Trophoblast cell (in vitro differentiated cells and primary cell): ENCODE data around the gene HOXA6.

Experiments
- DNase-seq, 2 donors: peaks; one replicate each; pipeline ENCODE4 v3.0.0-alpha.2; 2016
- H2AFZ ChIP-seq: 2 replicates; pipeline ENCODE4 v1.6.1; 2013; ENCODE audit warnings: low read length, moderate library complexity, mild to moderate bottlenecking; ENCODE audit not compliant: insufficient read depth, poor library complexity
- H2AK5ac ChIP-seq: 2 replicates; pipeline ENCODE4 v1.6.1; 2013; ENCODE audit warnings: mild to moderate bottlenecking, low read length
- H2BK120ac ChIP-seq: 2 replicates; pipeline ENCODE4 v1.6.1; 2013; ENCODE audit warnings: low read length, mild to moderate bottlenecking, moderate library complexity; ENCODE audit not compliant: insufficient read depth, poor library complexity
- H2BK12ac ChIP-seq: 2 replicates; pipeline ENCODE4 v1.6.1; 2013; ENCODE audit warnings: mild to moderate bottlenecking, low read length, moderate library complexity
- H2BK5ac ChIP-seq: 2 replicates; pipeline ENCODE4 v1.6.1; 2013; ENCODE audit warnings: low read length, low read depth, moderate library complexity, mild to moderate bottlenecking; ENCODE audit not compliant: poor library complexity
- H3K14ac ChIP-seq: 2 replicates; pipeline ENCODE4 v1.6.1; 2013; ENCODE audit warnings: mild to moderate bottlenecking, low read length
- H3K18ac ChIP-seq: 2 replicates; pipeline ENCODE4 v1.6.1; 2013; ENCODE audit warnings: mild to moderate bottlenecking, low read length
- H3K23ac ChIP-seq: 2 replicates; pipeline ENCODE4 v1.6.1; 2013; ENCODE audit warnings: low read length
- H3K27ac ChIP-seq: 2 replicates; pipeline ENCODE4 v1.5.1; 2013; ENCODE audit warnings: low read depth, mild to moderate bottlenecking, inconsistent platforms, low read length, moderate library complexity
- H3K27me3 ChIP-seq: 2 replicates; pipeline ENCODE4 v1.6.1; 2013; ENCODE audit warnings: inconsistent platforms, mild to moderate bottlenecking, low read length, moderate library complexity; ENCODE audit not compliant: insufficient read depth
- H3K36me3 ChIP-seq, 2 experiments: 1 replicate in 1 of 2; 2 replicates in 1 of 2; pipeline ENCODE4 v1.6.1; 2013; ENCODE audit warnings: low read length in 2 of 2, mild to moderate bottlenecking in 2 of 2, moderate library complexity in 1 of 2; ENCODE audit not compliant: insufficient read depth in 2 of 2, control insufficient read depth in 1 of 2
- H3K4ac ChIP-seq: 2 replicates; pipeline ENCODE4 v1.6.1; 2013; ENCODE audit warnings: low read depth, mild to moderate bottlenecking, low read length, moderate library complexity
- H3K4me1 ChIP-seq, 2 experiments: 1 replicate in 1 of 2; 2 replicates in 1 of 2; pipeline ENCODE4 v1.6.1; 2013; ENCODE audit warnings: low read length in 2 of 2, mild to moderate bottlenecking in 2 of 2, moderate library complexity in 1 of 2; ENCODE audit not compliant: insufficient read depth in 2 of 2, control insufficient read depth in 1 of 2
- H3K4me2 ChIP-seq: 2 replicates; pipeline ENCODE4 v1.6.1; 2013; ENCODE audit warnings: inconsistent platforms, mild to moderate bottlenecking, low read length, moderate library complexity
- H3K4me3 ChIP-seq: 2 replicates; pipeline ENCODE4 v1.5.1; 2013; ENCODE audit warnings: mild to moderate bottlenecking, low read depth, low read length, inconsistent platforms
- H3K79me1 ChIP-seq: one replicate; pipeline ENCODE4 v1.6.1; 2013; ENCODE audit warnings: low read length
- H3K79me2 ChIP-seq: 2 replicates; pipeline ENCODE4 v1.6.1; 2013; ENCODE audit warnings: low read length, mild to moderate bottlenecking; ENCODE audit not compliant: control insufficient read depth, insufficient read depth, poor library complexity
- H3K9ac ChIP-seq: 2 replicates; pipeline ENCODE4 v1.6.1; 2013; ENCODE audit warnings: mild to moderate bottlenecking, low read length
- H3K9me3 ChIP-seq: 2 replicates; pipeline ENCODE4 v1.6.1; 2013; ENCODE audit warnings: low read depth, mild to moderate bottlenecking, control low read depth, inconsistent platforms, low read length; ENCODE audit not compliant: insufficient read depth
- H4K12ac ChIP-seq: 2 replicates; pipeline ENCODE4 v1.6.1; 2013; ENCODE audit warnings: low read depth, mild to moderate bottlenecking, low read length, moderate library complexity
- H4K8ac ChIP-seq: 2 replicates; pipeline ENCODE4 v1.6.1; 2013; ENCODE audit warnings: low read depth, mild to moderate bottlenecking, low read length, moderate library complexity
- H4K91ac ChIP-seq: one replicate; pipeline ENCODE4 v1.6.1; 2013; ENCODE audit warnings: low read depth, mild to moderate bottlenecking, low read length, moderate library complexity
- WGBS: extraction: QIAGEN DNeasy Blood & Tissue Kit; methylation state at CpG from one replicate; pipeline ENCODE4 v1.1.7; 2013; ENCODE audit warnings: missing lambda C conversion rate; ENCODE audit not compliant: insufficient read length, insufficient coverage; ENCODE audit errors: extremely low coverage; 5-methylcytosine and 5-hydroxymethylcytosine counted together

The HOXA6 gene

DNA sequence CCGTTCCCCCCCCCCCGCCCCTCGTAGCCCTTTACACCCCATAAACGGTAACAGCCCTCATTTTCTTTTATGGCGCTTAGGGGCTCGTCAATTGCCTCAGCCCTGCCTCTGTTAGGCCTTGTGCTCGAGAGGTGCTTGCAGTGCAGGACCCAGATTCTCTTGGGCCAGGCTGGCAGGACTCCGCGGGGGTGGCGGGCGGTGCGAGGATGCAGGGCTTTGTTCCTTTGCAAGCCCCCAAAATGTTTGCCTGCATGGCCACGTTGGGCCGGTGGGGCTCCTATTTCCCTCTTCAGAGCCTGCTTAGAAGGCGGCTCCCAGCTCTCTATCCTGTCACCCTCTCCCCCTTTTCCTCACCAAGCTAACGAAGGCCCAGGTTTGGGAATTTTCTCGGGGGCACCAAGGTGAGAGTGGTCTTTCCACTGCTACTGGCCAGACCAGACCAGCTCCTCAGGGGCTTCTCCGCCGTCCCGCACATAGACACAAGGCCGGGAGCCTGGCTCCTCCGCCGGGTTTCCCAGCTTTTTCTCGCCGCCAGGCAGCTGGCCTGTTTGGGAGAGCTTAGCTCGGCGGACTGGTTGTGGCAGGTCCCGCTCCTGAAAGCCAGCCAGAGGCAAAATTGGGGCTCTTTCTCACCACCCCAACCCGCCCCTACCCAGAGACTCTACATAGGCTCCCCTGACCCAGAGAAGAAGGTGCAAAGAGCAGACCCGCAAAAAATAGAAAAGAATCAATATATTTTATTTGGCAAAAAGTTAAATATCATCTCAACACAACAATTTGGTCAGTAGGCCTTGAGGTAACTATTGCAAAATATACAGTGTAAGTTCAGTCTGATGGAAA lies 14.4 kb upstream of the HOXA6 start:
- H4K12ac ChIP-seq, result no peak overlapping the region
- no peak overlapping the region for H3K14ac ChIP-seq
- H3K23ac ChIP-seq, result no peak overlapping the region
- peaks cover 49% of the 10 kb centered on the region for H3K9me3 ChIP-seq
- H2BK120ac ChIP-seq, result no peak overlapping the region
- DNase-seq, result no peak
- no peak overlapping the region for H4K8ac ChIP-seq
- no peak overlapping the region for H3K4ac ChIP-seq
- no peak overlapping the region for H2BK5ac ChIP-seq
- no peak overlapping the region for H3K4me3 ChIP-seq
- H4K91ac ChIP-seq, result no peak overlapping the region
- no peak overlapping the region for H2AK5ac ChIP-seq
- H3K27ac ChIP-seq, result no peak overlapping the region
- H2AFZ ChIP-seq, result no peak overlapping the region
- H3K36me3 ChIP-seq, result no peaks in the 10 kb centered on the region
- peaks cover 86% of the 10 kb centered on the region for H3K27me3 ChIP-seq
- no CpG with 5 or more reads among the region's 30 CpGs for WGBS
- H2BK12ac ChIP-seq, result no peak overlapping the region
- no peaks in the 10 kb centered on the region for H3K79me1 ChIP-seq
- H3K9ac ChIP-seq, result no peak overlapping the region
- H3K18ac ChIP-seq, result no peak overlapping the region
- peaks cover 4 to 10% of the 10 kb centered on the region in 2 experiments for H3K4me1 ChIP-seq
- H3K79me2 ChIP-seq, result peaks cover 1% of the 10 kb centered on the region
- no peak overlapping the region for H3K4me2 ChIP-seq

DNA sequence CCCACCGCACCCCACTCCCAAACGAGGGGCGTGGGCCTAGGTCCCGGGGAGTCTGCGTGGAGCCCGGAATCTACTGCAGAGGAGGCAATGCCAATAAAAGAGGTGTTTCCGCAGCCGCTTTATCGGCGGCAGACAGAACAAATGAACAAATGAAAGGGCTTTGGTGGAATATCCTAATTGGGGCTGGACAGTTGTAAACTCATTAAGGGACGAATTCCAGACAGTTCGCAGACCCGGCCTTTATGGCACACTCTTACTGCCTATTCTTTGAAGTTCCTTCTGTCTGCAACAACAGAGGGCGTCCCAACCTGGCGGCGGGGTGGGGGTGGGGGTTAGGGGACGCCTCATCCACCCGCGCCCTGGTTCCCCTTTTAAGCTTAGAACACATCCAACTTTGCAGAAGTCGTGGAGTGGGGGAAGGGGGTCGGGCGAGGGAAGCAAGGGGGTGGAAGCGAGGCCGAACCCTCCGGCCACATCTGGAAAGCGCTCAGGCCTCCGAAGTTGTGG lies 13.7 kb upstream of the HOXA6 start:
- H2AFZ ChIP-seq, result no peak overlapping the region
- no peak overlapping the region for H3K18ac ChIP-seq
- H3K27me3 ChIP-seq, result peaks cover 86% of the 10 kb centered on the region
- no peak overlapping the region for H2BK5ac ChIP-seq
- H4K8ac ChIP-seq, result no peak overlapping the region
- peaks cover 4 to 10% of the 10 kb centered on the region in 2 experiments for H3K4me1 ChIP-seq
- no peaks in the 10 kb centered on the region for H3K79me1 ChIP-seq
- peaks cover 50% of the 10 kb centered on the region for H3K9me3 ChIP-seq
- peak overlapping the region; percentile 87 for H3K4me2 ChIP-seq
- no peak overlapping the region for H3K14ac ChIP-seq
- no peaks in the 10 kb centered on the region for H3K36me3 ChIP-seq
- H4K91ac ChIP-seq, result no peak overlapping the region
- no peak overlapping the region for H3K23ac ChIP-seq
- H3K27ac ChIP-seq, result no peak overlapping the region
- no peak overlapping the region for H3K4me3 ChIP-seq
- no peak overlapping the region for H2BK12ac ChIP-seq
- no peak overlapping the region for H3K9ac ChIP-seq
- no CpG with 5 or more reads among the region's 27 CpGs for WGBS
- no peak overlapping the region for H2BK120ac ChIP-seq
- no peak for DNase-seq
- no peak overlapping the region for H4K12ac ChIP-seq
- peaks cover 1% of the 10 kb centered on the region for H3K79me2 ChIP-seq
- no peak overlapping the region for H3K4ac ChIP-seq
- no peak overlapping the region for H2AK5ac ChIP-seq

DNA sequence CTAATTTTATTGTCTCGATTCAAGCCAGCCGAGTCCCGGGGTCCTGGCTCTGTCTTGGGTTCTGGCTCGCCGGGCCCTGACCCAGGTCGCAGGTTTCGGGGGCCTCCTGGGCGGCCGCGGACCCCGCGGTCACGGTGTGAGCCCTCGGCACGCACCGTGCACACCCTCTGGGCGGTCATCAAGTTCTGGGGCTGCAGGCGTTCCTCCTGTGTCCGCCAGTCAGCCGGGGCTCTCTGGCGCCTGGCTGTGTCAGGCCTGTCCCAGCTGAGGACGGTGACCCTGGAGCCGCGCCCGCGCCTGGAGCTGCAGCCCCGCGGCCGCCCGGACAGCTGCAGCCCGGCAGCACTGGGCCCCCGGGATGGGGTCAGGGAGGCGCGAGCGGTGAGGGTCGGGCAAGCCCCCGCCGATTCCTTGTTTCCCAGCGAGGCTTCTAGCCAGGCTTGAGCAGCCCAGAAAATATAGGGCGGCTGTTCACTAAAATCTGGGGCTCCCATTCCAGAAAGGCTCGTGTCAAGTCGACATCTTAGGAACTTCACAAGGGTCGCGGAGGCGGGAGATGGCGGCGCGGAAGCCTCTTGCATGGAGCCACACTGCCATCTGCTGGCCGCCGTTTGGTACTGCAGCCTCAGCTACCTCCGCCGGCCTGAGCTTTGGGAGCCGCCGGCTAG lies 13.1 kb upstream of the HOXA6 start:
- Histone ChIP-seq H3K9me3 (peaks cover 48% of the 10 kb centered on the region), H3K4me2 (peak overlapping the region; percentile 87)
- WGBS, result no CpG with 5 or more reads among the region's 54 CpGs

DNA sequence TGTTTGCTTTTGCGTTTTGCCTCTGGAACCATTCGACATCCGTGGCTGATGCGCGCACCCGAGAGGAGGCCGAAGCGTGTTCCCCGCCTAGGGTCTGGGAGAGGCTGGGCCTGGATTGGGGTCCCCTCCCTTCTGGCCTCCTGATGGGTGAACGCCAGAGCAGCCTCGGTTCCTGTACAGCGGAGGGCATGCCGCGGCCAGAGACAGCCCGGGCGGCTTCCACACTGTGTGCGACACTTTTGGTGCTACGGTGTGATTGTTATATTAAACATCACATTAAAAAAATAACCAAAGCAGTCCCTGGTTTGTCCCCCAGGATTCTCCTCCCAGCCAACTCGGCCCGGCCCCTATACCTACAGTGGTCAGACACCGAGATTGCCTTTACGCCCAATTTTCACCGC lies 12.6 kb upstream of the HOXA6 start:
- Histone ChIP-seq H3K27me3 (peaks cover 86% of the 10 kb centered on the region), H3K79me2 (peaks cover 1% of the 10 kb centered on the region), H3K4me1 (peaks cover 4 to 12% of the 10 kb centered on the region in 2 experiments), H2BK12ac (no peak overlapping the region), H3K9me3 (peaks cover 49% of the 10 kb centered on the region), H3K4me3 (no peak overlapping the region), H4K12ac (no peak overlapping the region), H4K91ac (no peak overlapping the region), H2AK5ac (no peak overlapping the region), H3K36me3 (no peaks in the 10 kb centered on the region), H3K79me1 (no peaks in the 10 kb centered on the region), H2BK120ac (no peak overlapping the region), H3K23ac (no peak overlapping the region), H3K4ac (no peak overlapping the region), H2BK5ac (no peak overlapping the region), H2AFZ (no peak overlapping the region), H4K8ac (no peak overlapping the region), H3K9ac (no peak overlapping the region), H3K18ac (no peak overlapping the region), H3K4me2 (peak overlapping the region; percentile 87), H3K14ac (no peak overlapping the region), H3K27ac (no peak overlapping the region)
- no CpG with 5 or more reads among the region's 23 CpGs for WGBS
- no peak for DNase-seq

More for the DNA sequence above, 13.1 kb upstream of the HOXA6 start:
- Histone ChIP-seq H3K4ac (no peak overlapping the region), H3K4me3 (peak overlapping the region; percentile 21), H3K9ac (no peak overlapping the region), H3K79me2 (peaks cover 1% of the 10 kb centered on the region), H2BK120ac (no peak overlapping the region), H3K18ac (no peak overlapping the region), H3K23ac (no peak overlapping the region), H3K14ac (no peak overlapping the region), H3K27me3 (peaks cover 86% of the 10 kb centered on the region), H3K36me3 (no peaks in the 10 kb centered on the region), H4K8ac (peak overlapping the region; percentile 47), H4K12ac (peak overlapping the region; percentile 7), H2AK5ac (no peak overlapping the region), H2AFZ (peak overlapping the region; percentile 93), H3K4me1 (peaks cover 4 to 12% of the 10 kb centered on the region in 2 experiments), H4K91ac (no peak overlapping the region), H2BK12ac (no peak overlapping the region), H3K79me1 (no peaks in the 10 kb centered on the region), H3K27ac (no peak overlapping the region), H2BK5ac (peak overlapping the region; percentile 16)
- DNase-seq, result peak; percentile 67 to 87
